ENCODE results near the gene MCAT. TPM values are rescaled to one million over a fixed set of nuclear protein-coding genes. Genes with fewer than 3 reads are reported as not detected.
A peak's percentile ranks its signal among the peaks of the same experiment; 100 is the strongest.

MCAT gene
- total RNA-seq, 4 donors from 2014 or later, result 17.1 to 26.7 (median 22.1) TPM

DNA sequence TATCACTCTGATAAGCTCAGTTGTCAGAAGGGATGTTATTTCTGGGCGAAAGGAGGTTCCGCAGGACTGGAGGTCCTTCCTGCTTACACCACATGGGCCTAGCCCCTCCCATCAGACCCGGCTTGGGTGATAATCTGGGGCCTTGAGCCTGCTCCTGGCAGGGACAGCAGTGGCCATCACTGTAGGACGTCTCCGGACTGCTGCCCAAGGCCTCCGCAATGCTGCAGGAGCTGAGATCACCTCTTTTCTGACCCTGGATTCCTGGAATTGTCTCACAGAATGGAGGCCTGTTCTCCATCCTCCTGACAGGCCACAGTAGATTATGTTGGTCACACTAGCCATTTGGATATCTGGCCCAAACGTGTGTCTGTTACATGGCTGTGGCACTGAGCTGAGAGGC, 41.9 kb downstream of the MCAT start:
- no peak overlapping the region for H3K4me3 ChIP-seq
- H3K9me3 ChIP-seq, result peaks cover 0 to 9% (median 6%) of the 10 kb centered on the region in 3 donors
- WGBS, 2 donors, result 66 to 92% methylated on average over 3 to 6 of the region's 7 CpGs
- H3K27ac ChIP-seq, result no peak overlapping the region
- no peaks in the 10 kb centered on the region for H3K27me3 ChIP-seq
- TF ChIP-seq, protein P1, sequence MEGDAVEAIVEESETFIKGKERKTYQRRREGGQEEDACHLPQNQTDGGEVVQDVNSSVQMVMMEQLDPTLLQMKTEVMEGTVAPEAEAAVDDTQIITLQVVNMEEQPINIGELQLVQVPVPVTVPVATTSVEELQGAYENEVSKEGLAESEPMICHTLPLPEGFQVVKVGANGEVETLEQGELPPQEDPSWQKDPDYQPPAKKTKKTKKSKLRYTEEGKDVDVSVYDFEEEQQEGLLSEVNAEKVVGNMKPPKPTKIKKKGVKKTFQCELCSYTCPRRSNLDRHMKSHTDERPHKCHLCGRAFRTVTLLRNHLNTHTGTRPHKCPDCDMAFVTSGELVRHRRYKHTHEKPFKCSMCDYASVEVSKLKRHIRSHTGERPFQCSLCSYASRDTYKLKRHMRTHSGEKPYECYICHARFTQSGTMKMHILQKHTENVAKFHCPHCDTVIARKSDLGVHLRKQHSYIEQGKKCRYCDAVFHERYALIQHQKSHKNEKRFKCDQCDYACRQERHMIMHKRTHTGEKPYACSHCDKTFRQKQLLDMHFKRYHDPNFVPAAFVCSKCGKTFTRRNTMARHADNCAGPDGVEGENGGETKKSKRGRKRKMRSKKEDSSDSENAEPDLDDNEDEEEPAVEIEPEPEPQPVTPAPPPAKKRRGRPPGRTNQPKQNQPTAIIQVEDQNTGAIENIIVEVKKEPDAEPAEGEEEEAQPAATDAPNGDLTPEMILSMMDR (IDR thresholded peaks at IDR 0.05), result no peak
- no peak for TF ChIP-seq POLR2A (IDR thresholded peaks at IDR 0.05)
- no peaks in the 10 kb centered on the region for H3K36me3 ChIP-seq
- H3K4me1 ChIP-seq, result peaks cover 0 to 33% (median 24%) of the 10 kb centered on the region in 3 donors
- intact Hi-C loops (cut with DNase I), result no loop called here
- DNase-seq, result no peak

DNA sequence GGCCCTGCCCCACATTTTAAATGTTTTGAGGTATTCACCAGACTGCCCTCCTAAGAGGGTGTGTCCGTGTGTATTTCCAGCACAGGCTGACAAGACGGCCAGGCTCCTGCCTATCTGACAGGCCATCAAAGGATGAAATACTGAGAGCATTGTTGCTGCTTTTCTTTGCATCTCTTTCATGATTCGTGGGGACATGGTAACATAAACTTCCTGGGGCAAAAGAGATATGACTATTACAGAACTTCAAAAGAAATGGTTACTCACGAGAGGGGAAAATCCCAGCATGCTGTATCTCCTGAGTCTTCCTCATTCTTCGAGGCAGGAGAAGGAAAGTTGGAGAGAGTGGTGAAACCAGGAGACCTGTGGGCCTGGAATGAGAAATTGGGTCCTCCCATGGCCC, 43.0 kb downstream of the MCAT start:
- TF ChIP-seq, protein P1 (IDR thresholded peaks at IDR 0.05), result no peak
- TF ChIP-seq POLR2A (IDR thresholded peaks at IDR 0.05), result no peak
- Histone ChIP-seq H3K36me3 (no peaks in the 10 kb centered on the region), H3K4me3 (no peak overlapping the region), H3K27me3 (no peaks in the 10 kb centered on the region), H3K27ac (peak overlapping the region in 1 of 4 donors; percentile 55), H3K4me1 (peaks cover 0 to 40% (median 24%) of the 10 kb centered on the region in 3 donors), H3K9me3 (peaks cover 0 to 9% (median 9%) of the 10 kb centered on the region in 3 donors)
- intact Hi-C loops (cut with DNase I), result no loop called here
- WGBS, 2 donors, result 11 to 25% methylated on average over 3 to 5 of the region's 5 CpGs
- DNase-seq, result no peak

DNA sequence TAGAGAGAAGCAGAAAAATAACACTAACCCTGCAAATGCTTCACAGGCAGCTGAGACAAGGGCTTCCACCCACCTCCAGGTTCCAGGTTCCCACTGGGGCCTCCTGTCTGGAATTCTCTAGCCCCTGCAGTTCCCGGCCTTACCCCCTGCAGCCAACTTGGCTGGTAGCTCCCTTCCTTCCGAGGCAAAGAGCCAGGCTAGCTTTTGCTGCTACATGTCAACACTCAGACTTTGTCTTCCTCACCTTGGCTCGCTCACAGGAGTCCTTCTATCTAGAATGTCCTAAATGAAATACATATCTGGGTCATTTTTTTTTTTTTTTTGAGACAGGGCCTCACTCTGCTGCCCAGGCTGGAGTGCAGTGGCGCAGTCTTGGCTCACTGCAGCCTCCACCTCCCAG, 44.1 kb downstream of the MCAT start:
- no peaks in the 10 kb centered on the region for H3K27me3 ChIP-seq
- DNase-seq, result no peak
- WGBS, 2 donors, result 39 to 56% methylated on average over 4 of the region's 4 CpGs
- no peaks in the 10 kb centered on the region for H3K36me3 ChIP-seq
- peaks cover 5 to 50% (median 24%) of the 10 kb centered on the region in 3 donors for H3K4me1 ChIP-seq
- peaks cover 0 to 9% (median 9%) of the 10 kb centered on the region in 3 donors for H3K9me3 ChIP-seq
- H3K4me3 ChIP-seq, result no peak overlapping the region
- intact Hi-C loops (cut with DNase I), result no loop called here
- H3K27ac ChIP-seq, result no peak overlapping the region
- TF ChIP-seq, protein P1 (IDR thresholded peaks at IDR 0.05), result no peak
- TF ChIP-seq POLR2A (IDR thresholded peaks at IDR 0.05), result no peak

GRCh38 chr22:43098356-43098755, 44.8 kb downstream of the MCAT start:
- H3K9me3 ChIP-seq, result peaks cover 0 to 9% (median 9%) of the 10 kb centered on the region in 3 donors
- H3K4me3 ChIP-seq, result no peak overlapping the region
- H3K27me3 ChIP-seq, result no peaks in the 10 kb centered on the region
- no peak overlapping the region for H3K27ac ChIP-seq
- no peak for TF ChIP-seq POLR2A (IDR thresholded peaks at IDR 0.05)
- TF ChIP-seq, protein P1 (IDR thresholded peaks at IDR 0.05), result no peak
- intact Hi-C loops (cut with DNase I), result no loop called here
- 23 to 45% methylated on average over 3 of the region's 4 CpGs for WGBS, 2 donors
- no peak for DNase-seq
- H3K4me1 ChIP-seq, result peaks cover 5 to 50% (median 24%) of the 10 kb centered on the region in 3 donors
- H3K36me3 ChIP-seq, result no peaks in the 10 kb centered on the region

DNA sequence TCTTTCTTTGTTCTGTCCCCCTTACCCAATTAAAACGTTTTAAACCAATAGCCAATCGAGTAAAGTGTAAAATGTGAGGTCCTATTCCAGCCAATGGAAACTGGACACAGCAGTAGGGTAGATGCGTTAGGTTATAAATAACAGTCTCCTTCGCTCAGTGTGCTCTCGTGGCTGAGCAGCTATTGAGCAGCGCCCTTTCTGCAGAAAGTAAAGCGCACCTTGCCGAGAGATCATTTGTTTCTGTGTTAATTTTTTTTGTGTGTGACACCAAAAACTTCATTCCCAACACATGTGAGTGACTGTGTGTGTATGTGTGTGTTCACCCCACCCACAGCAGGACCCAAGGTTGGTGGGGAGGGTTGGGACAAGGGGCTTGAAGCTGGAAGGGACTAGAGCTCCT, 46.8 kb downstream of the MCAT start:
- TF ChIP-seq POLR2A (IDR thresholded peaks at IDR 0.05), result no peak
- TF ChIP-seq, protein P1 (IDR thresholded peaks at IDR 0.05), result no peak
- intact Hi-C loops (cut with DNase I), result no loop called here
- 83 to 94% methylated on average over 7 to 8 of the region's 8 CpGs for WGBS, 2 donors
- peaks cover 0 to 9% (median 9%) of the 10 kb centered on the region in 3 donors for H3K9me3 ChIP-seq
- DNase-seq, result no peak
- H3K27me3 ChIP-seq, result no peaks in the 10 kb centered on the region
- no peaks in the 10 kb centered on the region for H3K36me3 ChIP-seq
- H3K4me1 ChIP-seq, result peaks cover 5 to 51% (median 24%) of the 10 kb centered on the region in 3 donors
- H3K4me3 ChIP-seq, result no peak overlapping the region
- H3K27ac ChIP-seq, result no peak overlapping the region
